ENCODE measurements around the gene SAP130.

The SAP130 gene

DNA sequence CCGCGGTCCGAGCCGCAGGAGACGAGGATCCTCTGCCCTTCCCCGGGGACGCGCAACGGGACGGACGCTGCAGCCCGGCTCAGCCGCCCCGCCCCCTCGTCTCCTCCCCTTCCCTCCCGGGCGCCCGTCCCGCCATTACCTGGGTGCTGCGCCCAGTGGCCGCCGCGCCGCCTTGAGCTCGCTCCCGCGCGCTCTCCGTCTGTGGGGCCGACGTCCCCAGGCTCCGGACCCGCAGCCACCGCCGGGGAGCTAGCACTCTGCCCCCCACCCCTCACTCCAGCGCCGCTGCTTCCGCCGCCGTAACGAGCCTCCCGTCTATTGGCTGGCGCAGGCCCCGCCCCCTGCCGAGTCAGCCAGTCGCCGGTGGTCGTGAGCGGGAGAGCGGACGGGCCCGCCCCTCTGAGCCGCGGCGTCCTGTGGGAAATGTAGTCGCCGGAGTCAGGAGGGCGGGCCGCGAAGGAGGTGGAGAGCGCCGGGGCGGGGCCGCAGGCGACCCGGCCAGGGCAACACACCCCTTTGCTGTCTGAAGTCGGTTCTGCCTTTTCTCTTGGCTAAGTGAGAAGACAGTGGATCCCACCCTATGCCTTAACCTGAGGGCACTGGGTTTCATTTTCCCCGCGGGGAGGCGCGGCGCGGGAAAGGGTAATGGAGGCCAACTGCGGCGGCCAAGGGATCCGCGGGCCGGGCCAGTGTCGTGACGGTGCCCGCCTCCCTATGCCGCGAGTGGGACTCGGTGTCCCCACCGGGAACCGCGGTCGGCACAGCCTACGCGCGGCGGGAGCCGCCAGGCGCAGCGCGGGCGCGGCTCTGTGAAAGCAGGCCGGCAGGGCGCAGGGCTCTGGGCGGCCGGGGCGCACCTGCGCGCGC is at the start of gene SAP130:
SAP130 (minus strand) TSS at position 259 of the 867 bp plus-strand sequence. CDS start 1,767 bp downstream, outside the sequence.
- TF ChIP-seq ZNF274 (IDR thresholded peaks at IDR 0.05; ENCODE audit: low read depth, low read length) = no peak
- peak within 1 kb of the TSS; percentile 99 for H3K4me3 ChIP-seq (ENCODE audit: low read length)

DNA sequence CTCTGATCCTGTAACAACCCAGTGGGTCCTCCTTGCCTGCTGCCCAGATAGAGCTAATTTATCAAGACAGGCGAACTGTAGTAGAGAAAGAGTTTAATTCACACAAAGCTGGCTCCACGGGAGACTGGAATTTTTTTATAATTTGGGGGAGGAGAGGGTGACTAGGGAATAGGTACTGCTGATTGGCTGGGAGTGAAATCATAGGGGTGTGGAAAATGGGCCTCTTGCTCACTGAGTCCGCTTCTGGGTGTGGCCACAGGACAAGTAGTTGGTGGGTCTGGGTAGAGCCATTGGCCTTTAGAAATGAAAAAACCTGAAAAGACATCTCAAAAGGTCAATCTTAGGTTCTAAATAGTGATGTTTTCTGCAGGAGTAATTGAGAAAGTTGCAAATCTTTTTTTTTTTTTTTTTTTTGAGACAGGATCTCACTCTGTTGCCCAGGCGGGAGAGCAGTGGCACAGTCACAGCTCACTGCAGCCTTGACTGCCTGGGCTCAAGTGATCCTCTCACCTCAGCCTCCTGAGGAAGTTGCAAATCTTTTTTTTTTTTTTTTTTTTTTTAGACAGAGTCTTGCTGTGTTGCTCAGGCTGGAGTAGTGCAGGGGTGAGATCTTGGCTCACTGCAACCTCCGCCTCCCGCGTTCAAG is 48.7 kb upstream of the SAP130 start:
- no peak for TF ChIP-seq ZNF274 (IDR thresholded peaks at IDR 0.05; ENCODE audit: low read depth, low read length)

DNA sequence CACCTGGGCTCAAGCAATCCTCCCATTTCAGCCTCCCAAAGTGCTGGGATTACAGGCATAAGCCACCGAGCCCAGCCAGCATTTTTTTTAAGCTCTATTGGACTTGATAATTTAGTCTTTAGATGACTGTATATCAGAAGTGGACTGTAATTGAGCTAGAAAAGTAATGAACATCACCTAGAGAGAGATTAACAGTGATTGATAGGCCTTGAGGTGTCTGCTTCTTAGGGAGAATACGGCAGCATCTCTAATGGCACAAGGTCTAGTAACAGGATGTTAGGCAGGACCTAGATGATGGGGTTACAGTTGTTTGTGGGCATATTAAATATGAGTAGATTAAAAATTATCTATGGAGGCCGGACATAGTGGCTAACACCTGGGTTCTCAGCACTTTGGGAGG is 45.4 kb upstream of the SAP130 start:
- no peak for TF ChIP-seq ZNF274 (IDR thresholded peaks at IDR 0.05; ENCODE audit: low read depth, low read length)

More for the DNA sequence above, 48.7 kb upstream of the SAP130 start:
- no peak overlapping the region for H3K4me3 ChIP-seq (ENCODE audit: low read length)

DNA sequence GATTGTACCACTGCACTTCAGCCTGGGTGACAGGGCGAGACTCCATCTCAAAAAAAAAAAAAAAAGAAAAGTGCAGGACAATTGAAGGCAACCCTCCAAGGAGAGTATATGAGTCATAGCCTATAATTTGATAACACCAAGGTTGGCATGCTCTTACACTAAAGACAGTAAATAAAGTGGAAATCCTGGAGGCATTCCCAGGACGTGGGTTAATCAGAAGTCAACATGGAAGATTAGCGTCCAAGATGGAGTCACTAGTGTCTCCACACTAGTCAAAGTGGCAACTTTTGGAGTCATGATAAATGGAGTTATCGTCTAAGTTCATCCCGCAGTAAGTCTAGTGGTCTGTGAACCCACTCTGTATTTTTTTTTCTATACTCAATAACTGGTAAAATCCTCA is 41.9 kb upstream of the SAP130 start:
- H3K4me3 ChIP-seq (ENCODE audit: low read length) = no peak overlapping the region
- no peak for TF ChIP-seq ZNF274 (IDR thresholded peaks at IDR 0.05; ENCODE audit: low read depth, low read length)

More for the DNA sequence above, 45.4 kb upstream of the SAP130 start:
- no peak overlapping the region for H3K4me3 ChIP-seq (ENCODE audit: low read length)

DNA sequence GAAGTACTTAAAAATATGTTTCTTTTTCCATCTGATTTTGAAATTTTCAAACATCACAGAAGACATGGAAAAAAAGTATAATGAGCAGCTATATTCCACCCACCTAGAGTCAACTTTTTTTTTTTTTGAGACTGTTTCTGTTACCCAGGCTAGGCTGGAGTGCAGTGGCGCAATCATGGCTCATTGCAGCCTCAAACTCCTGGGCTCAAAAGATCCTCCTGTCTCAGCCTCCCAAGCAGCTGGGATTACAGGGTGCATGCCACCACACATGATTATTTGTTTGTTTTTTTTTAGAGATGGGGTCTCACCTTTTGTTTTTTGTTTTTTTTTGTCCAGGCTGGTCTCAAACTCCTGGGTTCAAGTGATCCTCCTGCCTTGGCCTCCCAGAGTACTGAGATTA is 36.5 kb upstream of the SAP130 start:
- H3K4me3 ChIP-seq (ENCODE audit: low read length) = no peak overlapping the region
- no peak for TF ChIP-seq ZNF274 (IDR thresholded peaks at IDR 0.05; ENCODE audit: low read depth, low read length)

DNA sequence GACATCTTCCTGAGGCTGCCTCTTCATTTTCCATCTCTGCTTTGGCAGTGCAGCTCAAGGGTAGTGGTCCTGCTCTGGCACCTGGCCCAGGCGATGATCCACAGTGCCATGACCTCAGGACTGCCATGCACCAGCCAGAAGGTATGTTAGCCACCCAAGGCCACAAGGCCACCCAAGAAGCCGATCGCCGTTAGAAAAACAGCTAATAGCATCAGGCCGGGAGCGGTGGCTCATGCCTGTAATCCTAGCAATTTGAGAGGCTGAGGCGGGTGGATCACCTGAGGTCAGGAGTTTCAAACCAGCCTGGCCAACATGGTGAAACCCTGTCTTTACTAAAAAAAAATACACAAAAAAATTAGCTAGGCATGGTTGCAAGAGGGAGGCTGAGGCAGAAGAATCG is 34.7 kb upstream of the SAP130 start:
- no peak for TF ChIP-seq ZNF274 (IDR thresholded peaks at IDR 0.05; ENCODE audit: low read depth, low read length)

DNA sequence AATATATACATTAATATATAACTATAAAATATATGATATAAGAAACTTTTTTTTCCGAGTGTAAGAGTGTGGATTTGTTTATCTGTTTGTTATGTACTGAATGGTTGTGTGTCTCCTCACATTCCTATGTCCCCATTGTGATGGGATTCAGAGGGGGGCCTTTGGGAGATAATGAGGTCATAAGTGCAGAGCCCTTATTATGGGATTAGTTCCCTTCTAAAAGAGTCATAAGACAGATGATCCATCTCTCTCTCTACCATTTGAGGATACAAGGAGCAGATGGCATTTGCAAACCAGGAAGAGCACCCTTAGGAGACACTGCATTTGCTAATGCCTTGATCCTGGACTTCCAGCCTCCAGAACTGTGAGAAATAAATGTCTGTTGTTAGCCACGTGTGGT is 30.3 kb upstream of the SAP130 start:
- no peak for TF ChIP-seq ZNF274 (IDR thresholded peaks at IDR 0.05; ENCODE audit: low read depth, low read length)
- no peak overlapping the region for H3K4me3 ChIP-seq (ENCODE audit: low read length)

More for the DNA sequence above, 34.7 kb upstream of the SAP130 start:
- H3K4me3 ChIP-seq (ENCODE audit: low read length) = no peak overlapping the region

DNA sequence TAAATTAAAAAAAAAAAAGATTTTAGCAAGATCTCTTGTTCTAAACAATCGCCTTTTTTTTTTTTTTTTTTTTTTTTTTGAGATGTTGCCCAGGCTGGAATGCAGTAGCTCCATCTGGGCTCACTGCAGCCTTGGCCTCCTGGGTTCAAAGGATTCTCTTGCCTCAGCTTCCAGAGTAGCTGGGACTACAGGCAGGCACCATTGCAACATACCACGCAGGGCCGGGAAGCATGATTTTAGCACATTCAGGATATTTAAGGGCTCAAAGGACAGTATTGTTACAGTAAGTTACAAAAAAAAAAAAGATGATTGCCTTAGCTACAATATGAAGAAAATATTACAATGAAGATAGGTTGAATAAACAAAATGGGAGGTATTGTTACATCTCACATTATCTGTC is 29.5 kb upstream of the SAP130 start:
- no peak for TF ChIP-seq ZNF274 (IDR thresholded peaks at IDR 0.05; ENCODE audit: low read depth, low read length)
- no peak overlapping the region for H3K4me3 ChIP-seq (ENCODE audit: low read length)

DNA sequence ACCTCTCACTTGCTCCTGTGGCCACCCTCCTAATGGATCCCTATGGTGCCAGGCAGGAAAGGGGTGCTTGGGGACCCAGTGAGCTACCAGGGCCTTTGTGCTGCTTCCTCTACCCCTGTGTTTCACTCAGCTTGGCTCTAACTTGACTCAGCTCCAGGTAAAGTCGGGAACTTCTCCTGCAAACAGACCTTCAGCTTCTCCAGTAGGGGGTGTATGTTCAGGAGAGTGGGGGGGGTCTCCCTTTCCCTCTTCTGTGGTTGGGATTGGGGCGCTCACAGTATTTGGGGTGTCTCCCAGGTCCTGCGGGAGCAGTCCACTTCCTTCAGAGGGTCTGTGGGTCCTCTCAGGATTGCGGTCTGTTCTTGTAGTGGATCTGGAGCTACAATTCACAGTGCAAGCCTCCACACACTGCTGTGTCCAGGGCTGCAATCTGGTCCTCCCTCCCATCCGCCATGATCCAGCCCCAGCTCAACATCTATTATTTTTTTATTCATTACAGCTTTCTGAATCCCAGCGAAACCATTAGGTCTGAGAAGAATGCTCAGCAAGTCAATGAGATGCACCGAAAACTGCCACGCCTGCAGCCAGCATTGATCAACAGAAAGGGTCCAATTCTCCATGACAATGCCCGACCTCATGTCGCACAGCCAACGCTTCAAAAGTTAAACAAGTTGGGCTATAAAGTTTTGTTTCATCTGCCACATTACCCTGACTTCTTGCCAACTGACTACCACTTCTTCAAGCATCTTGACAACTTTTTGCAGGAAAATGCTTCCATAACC is 26.4 kb upstream of the SAP130 start:
- no peak overlapping the region for H3K4me3 ChIP-seq (ENCODE audit: low read length)
- TF ChIP-seq ZNF274 (IDR thresholded peaks at IDR 0.05; ENCODE audit: low read depth, low read length) = no peak

DNA sequence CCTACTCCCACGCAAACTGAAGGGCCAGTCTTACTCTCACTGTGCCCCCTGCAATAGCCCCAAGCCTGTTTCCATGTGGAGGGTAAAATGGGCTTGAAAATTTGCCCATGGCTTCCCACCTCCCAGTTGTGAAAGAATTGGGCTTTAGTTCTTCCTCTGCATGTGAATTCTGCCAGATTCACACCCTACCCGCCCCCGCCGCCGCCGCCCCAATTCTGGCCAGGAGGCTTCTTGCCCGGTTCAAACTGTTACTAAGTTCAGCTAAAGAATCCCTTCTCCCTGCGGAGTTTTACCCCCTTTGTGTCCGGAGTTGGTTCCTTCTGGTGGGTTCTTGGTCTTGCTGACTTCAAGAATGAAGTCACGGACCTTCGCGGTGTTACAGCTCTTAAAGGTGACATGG is 25.5 kb upstream of the SAP130 start:
- TF ChIP-seq ZNF274 (IDR thresholded peaks at IDR 0.05; ENCODE audit: low read depth, low read length) = no peak
- no peak overlapping the region for H3K4me3 ChIP-seq (ENCODE audit: low read length)

DNA sequence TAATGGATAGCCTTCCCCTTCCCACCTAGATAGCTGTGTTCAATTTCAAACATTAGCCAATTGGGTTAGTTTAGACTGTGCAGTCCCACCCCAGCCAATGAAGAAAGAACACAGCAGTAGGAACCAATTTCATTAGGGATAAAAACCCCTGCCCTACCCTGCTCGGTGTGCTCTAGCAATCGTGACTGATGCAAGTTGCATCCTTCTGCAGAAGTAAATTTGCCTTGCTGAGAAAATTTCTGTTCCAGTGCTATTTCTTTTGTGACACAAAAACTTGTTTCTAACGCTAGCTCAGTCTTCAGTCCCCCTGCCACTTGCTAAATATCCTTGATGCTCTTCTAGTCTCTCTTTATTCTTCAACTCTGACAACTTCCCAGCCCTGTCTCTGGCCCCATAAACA is 15.2 kb upstream of the SAP130 start:
- TF ChIP-seq ZNF274 (IDR thresholded peaks at IDR 0.05; ENCODE audit: low read depth, low read length) = no peak
- no peak overlapping the region for H3K4me3 ChIP-seq (ENCODE audit: low read length)

DNA sequence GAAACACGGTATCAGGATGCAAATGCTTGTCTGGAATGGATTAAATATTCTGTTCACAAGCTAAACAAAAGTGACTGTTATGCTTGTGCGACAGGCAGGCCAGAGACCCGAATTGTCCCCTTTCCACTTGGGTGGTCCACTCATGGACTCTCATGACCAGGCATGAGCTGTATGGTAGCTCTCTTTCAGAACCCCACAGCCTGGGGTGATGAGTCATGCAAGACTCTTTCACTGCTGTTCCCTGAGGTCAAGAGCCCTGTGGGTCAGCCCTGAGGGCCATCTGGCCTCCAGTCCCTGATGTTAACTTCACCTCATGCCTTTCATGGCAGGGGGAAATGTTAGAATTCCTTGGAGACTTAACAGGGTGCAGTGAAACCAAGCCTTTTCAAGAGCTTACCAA is 13.7 kb upstream of the SAP130 start:
- no peak for TF ChIP-seq ZNF274 (IDR thresholded peaks at IDR 0.05; ENCODE audit: low read depth, low read length)
- no peak overlapping the region for H3K4me3 ChIP-seq (ENCODE audit: low read length)

DNA sequence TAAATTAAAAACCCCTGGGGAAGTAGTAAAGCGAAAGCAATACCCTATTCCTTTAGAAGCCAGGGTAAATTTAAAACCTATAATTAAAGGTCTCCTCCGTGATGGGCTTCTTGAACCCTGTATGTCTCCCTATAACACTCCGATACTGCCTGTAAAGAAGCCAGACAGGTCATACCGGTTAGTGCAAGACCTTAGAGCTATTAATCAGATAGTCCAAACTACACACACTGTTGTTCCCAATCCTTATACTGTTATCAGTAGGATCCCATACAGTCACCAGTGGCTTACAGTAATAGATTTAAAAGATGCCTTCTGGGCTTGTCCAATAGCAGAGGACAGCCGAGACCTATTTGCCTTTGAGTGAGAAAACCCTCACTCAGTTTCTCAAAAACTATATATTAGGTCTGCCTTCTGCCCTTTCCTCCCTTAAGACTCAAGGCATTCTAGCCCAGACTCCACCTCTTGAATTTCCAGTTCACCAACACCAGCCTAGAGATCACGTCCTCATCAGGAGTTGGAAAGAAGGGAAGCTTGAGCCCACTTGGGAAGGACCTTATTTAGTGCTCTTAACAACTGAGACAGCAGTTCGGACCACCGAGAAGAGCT is 12.4 kb upstream of the SAP130 start:
- TF ChIP-seq ZNF274 (IDR thresholded peaks at IDR 0.05; ENCODE audit: low read depth, low read length) = no peak
- H3K4me3 ChIP-seq (ENCODE audit: low read length) = no peak overlapping the region

DNA sequence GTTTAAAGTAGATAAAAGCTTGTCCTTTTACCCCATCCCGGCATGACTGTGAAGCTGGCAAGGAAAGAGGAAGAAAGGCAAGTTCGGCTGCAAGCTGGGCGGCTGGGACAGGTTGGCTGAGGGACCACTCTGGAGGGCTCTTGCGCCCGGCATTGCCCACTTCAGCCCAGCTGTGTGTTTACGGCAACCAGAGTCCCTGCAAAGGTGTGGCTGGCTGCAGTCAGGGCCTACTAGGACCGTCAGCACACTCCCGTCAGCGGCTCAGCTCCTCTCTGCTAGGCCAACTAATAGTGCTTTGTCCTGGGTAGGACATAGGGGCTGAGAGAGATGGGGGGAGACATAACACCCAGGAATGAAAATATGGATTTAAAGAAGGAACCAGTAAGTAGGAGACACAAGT is 11.7 kb upstream of the SAP130 start:
- no peak overlapping the region for H3K4me3 ChIP-seq (ENCODE audit: low read length)
- no peak for TF ChIP-seq ZNF274 (IDR thresholded peaks at IDR 0.05; ENCODE audit: low read depth, low read length)
